ENCODE measurements around the gene TAF1D. TPM values are rescaled to one million over a fixed set of nuclear protein-coding genes. Genes with fewer than 3 reads are reported as not detected.
A peak's percentile ranks its signal among the peaks of the same experiment; 100 is the strongest.

The TAF1D gene
- total and polyA plus RNA-seq, 10 of the 15 experiments (the other 5 are each of a cell fraction or from before 2014, with no cell fraction given) = 101 to 314 (median 199) TPM

- Histone ChIP-seq H2AFZ (ENCODE audit: control insufficient read depth, low read depth, low read length) (peak overlapping the region; percentile 21; the same call in 1 of the 2 replicates), H3K27me3 (replicated peaks in 1 of 2; ENCODE audit: control insufficient read depth in 2 of 2, insufficient read depth in 2 of 2, low read length in 1 of 2) (no peaks in the 10 kb centered on the region), H3K36me3 (ENCODE audit: control insufficient read depth in 2 of 2, insufficient read depth in 2 of 2, low read length in 1 of 2) (peaks cover 0 to 13% of the 10 kb centered on the region in 2 experiments), H3K79me2 (ENCODE audit: control insufficient read depth, insufficient read depth, low read length) (peaks cover 78% of the 10 kb centered on the region), H3K9ac (ENCODE audit: control insufficient read depth, insufficient read depth, low read length) (peak overlapping the region; percentile 100), H3K27ac (ENCODE audit: control insufficient read depth, insufficient read depth) (peak overlapping the region; percentile 91), H3K4me3 (peak overlapping the region; percentile 76), H3K4me2 (ENCODE audit: control insufficient read depth, insufficient read depth) (peak overlapping the region; percentile 28; the same call in 1 of the 2 replicates), H3K4me1 (ENCODE audit: control insufficient read depth, insufficient read depth, low read length) (no peaks in the 10 kb centered on the region; the same call in none of the 2 replicates), H4K20me1 (ENCODE audit: control insufficient read depth, insufficient read depth) (no peaks in the 10 kb centered on the region), H3K9me3 (replicated peaks; ENCODE audit: control insufficient read depth, insufficient read depth, low read length) (no peaks in the 10 kb centered on the region)
- ChIA-PET POLR2A (interaction anchor here (0.6 to 6.4 kb wide), 22 partner anchors 8 to 850 kb away, joined by 3 to 85 read pairs (median 3); partner anchors contain the start of genes CEP295 and MED17), SMC1A (ENCODE audit: uncharacterized antibody, unreplicated experiment) (interaction anchor here (1.2 to 7.8 kb wide), 7 partner anchors 9 to 79 kb away, joined by 3 to 74 read pairs (median 6); partner anchors contain the start of genes CEP295 and MED17), CTCF (interaction anchor here (1.1 to 4.5 kb wide), 5 partner anchors 10 to 88 kb away, joined by 3 to 36 read pairs (median 5); partner anchors contain the start of genes CEP295 and MED17), RAD21 (ENCODE audit: unreplicated experiment) (interaction anchor here (0.7 to 4.1 kb wide), 9 partner anchors 11 to 651 kb away, joined by 3 to 40 read pairs (median 8); partner anchors contain the start of genes CEP295 and MED17)
- intact Hi-C loops (cut with micrococcal nuclease; ENCODE audit: unreplicated experiment) (loop anchor here (1.0 to 5.0 kb wide), 2 partner anchors 44 to 198 kb away; partner anchors contain the start of genes MED17 and SMCO4), in situ Hi-C loops (cut with MboI) (no loop called here)
- FAIRE-seq (no peak), DNase-seq (ENCODE audit: low read depth, low spot score) (no peak), ATAC-seq (peak; percentile 74)
- BruUV-seq (replicated peaks) = no TSS peak
- 2% methylated on average over 20 of the region's 20 CpGs for WGBS (ENCODE audit: insufficient coverage, insufficient replicate concordance, low lambda C conversion rate, missing lambda C conversion rate)
- TF ChIP-seq EGR1 (IDR thresholded peaks at IDR 0.05; ENCODE audit: borderline replicate concordance in 1 of 2, low read depth in 2 of 2, low read length in 2 of 2) (0 out of 3 replicates have a peak, but pooled peaks of 1 of the 2 experiments have one; percentile 5), MEF2A (IDR thresholded peaks at IDR 0.05; ENCODE audit: insufficient read depth, low read depth, low read length) (no peak), EED (IDR thresholded peaks at IDR 0.05; ENCODE audit: low read depth) (no peak), CTCF (IDR thresholded peaks at IDR 0.05 in 2 of 3, conservative IDR thresholded peaks at IDR 0.05 in 1 of 3; ENCODE audit: control insufficient read depth in 2 of 3, extremely low read depth in 1 of 3, insufficient read depth in 1 of 3, low read depth in 3 of 3, low read length in 3 of 3) (peak in 1 of 3 experiments; percentile 14; a peak in 1 of 6 replicates), NFIC (IDR thresholded peaks at IDR 0.05; ENCODE audit: low read depth, low read length) (peak; percentile 25; the same call in 1 of the 2 replicates), RUNX3 (IDR thresholded peaks at IDR 0.05; ENCODE audit: low read length) (peak; percentile 17; the same call in 1 of the 2 replicates), MXI1 (IDR thresholded peaks at IDR 0.05; ENCODE audit: low read depth, low read length) (peak; percentile 97), SMARCA5 (IDR thresholded peaks at IDR 0.05) (0 out of 2 replicates have a peak, but pooled peaks have one; percentile 61), ZNF207 (IDR thresholded peaks at IDR 0.05; ENCODE audit: borderline replicate concordance) (no peak), NKRF (conservative IDR thresholded peaks at IDR 0.05) (peak; percentile 82), USF2 (IDR thresholded peaks at IDR 0.05; ENCODE audit: borderline replicate concordance, low read depth, low read length) (peak; percentile 61), IRF5 (IDR thresholded peaks at IDR 0.05; ENCODE audit: borderline replicate concordance) (no peak), NR2C1 (IDR thresholded peaks at IDR 0.05) (no peak), MEF2B (IDR thresholded peaks at IDR 0.05; ENCODE audit: partially characterized antibody, poor library complexity, severe bottlenecking) (no peak), MAX (IDR thresholded peaks at IDR 0.05; ENCODE audit: low read depth, low read length) (peak; percentile 83), SREBF1 (IDR thresholded peaks at IDR 0.05; ENCODE audit: low read length) (no peak), NR2F1 (conservative IDR thresholded peaks at IDR 0.05) (no peak)
Measured at GRCh38 chr11:93740730-93741093, 583 bp downstream of the TAF1D start.

Measured in GM12878 (cell line).